Measurements from ENCODE around the gene MAP2K3.
"Not testable (repeated sequence)": the region's sequence is repeated elsewhere in the genome, so short reads cannot be mapped to it uniquely, and the experiment has no call there.

GRCh38 chr17:21337981-21338625 is 53.6 kb downstream of the MAP2K3 start:
- not testable (repeated sequence) for TF ChIP-seq CTCF, POLR2A, POLR2AphosphoS5 (IDR thresholded peaks at IDR 0.05)
